Measurements from ENCODE around the gene CROCC2.

DNA sequence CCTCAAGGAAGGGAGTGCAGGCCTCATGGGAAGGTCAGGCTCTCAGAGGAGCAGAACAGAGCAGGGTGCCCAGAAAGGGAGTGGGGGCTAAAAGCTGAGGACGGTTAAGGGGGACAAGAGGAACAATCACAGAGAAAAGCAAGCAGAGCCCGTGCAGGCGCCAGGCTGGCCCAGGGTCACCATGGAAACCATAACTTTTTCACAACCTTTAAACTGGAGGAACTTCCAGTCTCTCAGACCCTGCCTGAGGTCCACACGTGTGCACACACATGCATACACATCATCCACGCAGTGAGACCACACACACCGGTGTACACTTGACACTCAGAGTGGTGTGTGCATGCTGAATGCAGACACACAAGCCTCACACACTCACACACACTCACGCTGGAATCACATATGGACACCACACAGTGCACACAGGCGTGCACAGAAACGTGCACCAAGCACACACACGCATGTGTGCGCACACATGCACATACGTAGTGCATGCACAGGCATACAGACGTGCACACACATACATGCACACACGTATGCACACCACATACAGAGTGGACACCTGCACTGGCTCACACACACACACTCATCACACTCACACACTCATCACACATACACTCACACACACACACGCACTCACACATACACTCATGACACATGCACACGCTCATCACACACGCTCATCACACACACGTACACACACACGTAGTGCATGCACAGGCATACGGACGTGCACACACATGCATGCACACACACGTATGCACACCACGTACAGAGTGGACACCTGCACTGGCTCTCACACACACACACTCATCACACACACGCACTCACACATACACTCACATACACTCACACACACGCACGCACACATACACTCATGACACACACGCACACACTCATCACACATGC, 55.1 kb downstream of the CROCC2 start:
- no peak for TF ChIP-seq POLR2A (IDR thresholded peaks at IDR 0.05)
- TF ChIP-seq, protein P1, sequence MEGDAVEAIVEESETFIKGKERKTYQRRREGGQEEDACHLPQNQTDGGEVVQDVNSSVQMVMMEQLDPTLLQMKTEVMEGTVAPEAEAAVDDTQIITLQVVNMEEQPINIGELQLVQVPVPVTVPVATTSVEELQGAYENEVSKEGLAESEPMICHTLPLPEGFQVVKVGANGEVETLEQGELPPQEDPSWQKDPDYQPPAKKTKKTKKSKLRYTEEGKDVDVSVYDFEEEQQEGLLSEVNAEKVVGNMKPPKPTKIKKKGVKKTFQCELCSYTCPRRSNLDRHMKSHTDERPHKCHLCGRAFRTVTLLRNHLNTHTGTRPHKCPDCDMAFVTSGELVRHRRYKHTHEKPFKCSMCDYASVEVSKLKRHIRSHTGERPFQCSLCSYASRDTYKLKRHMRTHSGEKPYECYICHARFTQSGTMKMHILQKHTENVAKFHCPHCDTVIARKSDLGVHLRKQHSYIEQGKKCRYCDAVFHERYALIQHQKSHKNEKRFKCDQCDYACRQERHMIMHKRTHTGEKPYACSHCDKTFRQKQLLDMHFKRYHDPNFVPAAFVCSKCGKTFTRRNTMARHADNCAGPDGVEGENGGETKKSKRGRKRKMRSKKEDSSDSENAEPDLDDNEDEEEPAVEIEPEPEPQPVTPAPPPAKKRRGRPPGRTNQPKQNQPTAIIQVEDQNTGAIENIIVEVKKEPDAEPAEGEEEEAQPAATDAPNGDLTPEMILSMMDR (IDR thresholded peaks at IDR 0.05) = no peak

All from Peyer's patch (tissue), 4 donors.